DND-41 (cell line): ENCODE measurements around the gene SMPDL3B.
A peak's percentile ranks its signal among the peaks of the same experiment; 100 is the strongest.
"Not testable (repeated sequence)": the region's sequence is repeated elsewhere in the genome, so short reads cannot be mapped to it uniquely, and the experiment has no call there.

Experiments used
- ATAC-seq: fragments of 200-7000 bp; cut with Tn5 transposase; 3 replicates; pipeline ENCODE4 v1.9.1; 2021; ENCODE audit warnings: low read depth; ENCODE audit not compliant: insufficient read depth
- DNase-seq: peaks from one replicate; pipeline ENCODE4 v3.0.0-alpha.2; 2020
- H2AFZ ChIP-seq: 2 replicates; pipeline ENCODE4 v1.6.0; 2012; ENCODE audit warnings: low read depth, low read length
- H3K27ac ChIP-seq: 2 replicates; pipeline ENCODE4 v1.5.1; 2012; ENCODE audit warnings: low read length, inconsistent platforms
- H3K27me3 ChIP-seq: fragments of 200-600 bp; sonication (generic); 2 replicates; pipeline ENCODE4 v1.6.0; 2012; ENCODE audit warnings: low read length, mild to moderate bottlenecking, inconsistent platforms; ENCODE audit not compliant: insufficient read depth, poor library complexity
- H3K36me3 ChIP-seq: 2 replicates; pipeline ENCODE4 v1.5.1; 2012; ENCODE audit warnings: low read length, inconsistent platforms; ENCODE audit not compliant: insufficient read depth
- H3K4me1 ChIP-seq: 2 replicates; pipeline ENCODE4 v1.5.1; 2012; ENCODE audit warnings: mild to moderate bottlenecking, low read length; ENCODE audit not compliant: insufficient read depth
- H3K4me2 ChIP-seq: 2 replicates; pipeline ENCODE4 v1.6.0; 2012; ENCODE audit warnings: mild to moderate bottlenecking, moderate library complexity, low read length, inconsistent platforms; ENCODE audit not compliant: insufficient read depth
- H3K4me3 ChIP-seq, 2 experiments: fragments of 200-600 bp in 1 of 2; shearing (Covaris generic) in 1 of 2; 2 replicates each; pipeline ENCODE4 v1.5.1; 2012 to 2016; ENCODE audit warnings: inconsistent platforms in 2 of 2, low read length in 2 of 2, mild to moderate bottlenecking in 2 of 2, low read depth in 1 of 2, moderate library complexity in 1 of 2
- H3K79me2 ChIP-seq: 2 replicates; pipeline ENCODE4 v1.6.0; 2012; ENCODE audit warnings: low read length, inconsistent platforms; ENCODE audit not compliant: insufficient read depth
- H3K9ac ChIP-seq: 2 replicates; pipeline ENCODE4 v1.6.0; 2012; ENCODE audit warnings: low read depth, mild to moderate bottlenecking, inconsistent platforms, low read length, moderate library complexity
- H3K9me3 ChIP-seq: 2 replicates; pipeline ENCODE4 v1.5.1; 2012; ENCODE audit warnings: low read length, moderate library complexity, mild to moderate bottlenecking, inconsistent platforms; ENCODE audit not compliant: insufficient read depth, severe bottlenecking
- H4K20me1 ChIP-seq: 2 replicates; pipeline ENCODE4 v1.6.0; 2012; ENCODE audit warnings: low read length; ENCODE audit not compliant: insufficient read depth
- EZH2 ChIP-seq: IDR thresholded peaks from 3 replicates; pipeline ENCODE4 v1.6.1; 2012; ENCODE audit warnings: borderline replicate concordance, low read depth, mild to moderate bottlenecking, moderate library complexity, low read length, inconsistent platforms; ENCODE audit not compliant: severe bottlenecking
- TF ChIP-seq, protein P1 (sequence below): IDR thresholded peaks from 2 replicates; pipeline ENCODE4 v1.5.1; 2012; ENCODE audit warnings: borderline replicate concordance, low read length, moderate library complexity, mild to moderate bottlenecking; ENCODE audit not compliant: poor library complexity, severe bottlenecking; ENCODE audit errors: extremely low read depth

SMPDL3B gene

DNA sequence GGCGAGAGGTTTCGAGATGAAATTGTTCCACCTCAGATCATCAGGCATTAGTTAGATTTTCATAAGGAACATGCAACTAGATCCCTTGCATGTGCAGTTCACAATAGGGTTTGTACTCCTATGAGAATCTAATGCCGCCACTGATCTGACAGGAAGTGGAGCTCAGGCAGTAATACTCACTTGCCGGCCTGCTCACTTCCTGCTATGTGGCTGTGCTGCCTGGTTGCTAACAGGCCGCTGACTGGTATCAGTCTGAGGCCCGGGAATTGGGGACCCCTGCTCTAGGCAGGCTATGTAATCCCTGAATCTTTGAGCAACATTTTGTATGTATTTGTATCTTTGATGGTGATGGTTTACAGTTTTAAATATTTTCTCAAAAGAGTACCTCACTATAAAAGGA is 57.5 kb downstream of the SMPDL3B start:
- Histone ChIP-seq H3K27me3 (no peaks in the 10 kb centered on the region), H3K9ac (no peak overlapping the region), H3K27ac (peak overlapping the region; percentile 43), H3K4me2 (no peak overlapping the region), H3K9me3 (no peaks in the 10 kb centered on the region), H3K36me3 (peaks cover 86% of the 10 kb centered on the region), H3K4me1 (peaks cover 7% of the 10 kb centered on the region), H3K4me3 (no peak overlapping the region), H4K20me1 (no peaks in the 10 kb centered on the region), H3K79me2 (no peaks in the 10 kb centered on the region), H2AFZ (no peak overlapping the region)
- TF ChIP-seq EZH2, result no peak
- TF ChIP-seq, protein P1, sequence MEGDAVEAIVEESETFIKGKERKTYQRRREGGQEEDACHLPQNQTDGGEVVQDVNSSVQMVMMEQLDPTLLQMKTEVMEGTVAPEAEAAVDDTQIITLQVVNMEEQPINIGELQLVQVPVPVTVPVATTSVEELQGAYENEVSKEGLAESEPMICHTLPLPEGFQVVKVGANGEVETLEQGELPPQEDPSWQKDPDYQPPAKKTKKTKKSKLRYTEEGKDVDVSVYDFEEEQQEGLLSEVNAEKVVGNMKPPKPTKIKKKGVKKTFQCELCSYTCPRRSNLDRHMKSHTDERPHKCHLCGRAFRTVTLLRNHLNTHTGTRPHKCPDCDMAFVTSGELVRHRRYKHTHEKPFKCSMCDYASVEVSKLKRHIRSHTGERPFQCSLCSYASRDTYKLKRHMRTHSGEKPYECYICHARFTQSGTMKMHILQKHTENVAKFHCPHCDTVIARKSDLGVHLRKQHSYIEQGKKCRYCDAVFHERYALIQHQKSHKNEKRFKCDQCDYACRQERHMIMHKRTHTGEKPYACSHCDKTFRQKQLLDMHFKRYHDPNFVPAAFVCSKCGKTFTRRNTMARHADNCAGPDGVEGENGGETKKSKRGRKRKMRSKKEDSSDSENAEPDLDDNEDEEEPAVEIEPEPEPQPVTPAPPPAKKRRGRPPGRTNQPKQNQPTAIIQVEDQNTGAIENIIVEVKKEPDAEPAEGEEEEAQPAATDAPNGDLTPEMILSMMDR, result no peak
- DNase-seq (peak; percentile 65), ATAC-seq (peak; percentile 98)

- Histone ChIP-seq H3K4me2 (no peak overlapping the region), H3K27me3 (no peaks in the 10 kb centered on the region), H4K20me1 (no peaks in the 10 kb centered on the region), H3K27ac (no peak overlapping the region), H3K9ac (no peak overlapping the region), H3K36me3 (peaks cover 86% of the 10 kb centered on the region), H3K4me3 (no peak overlapping the region), H3K79me2 (no peaks in the 10 kb centered on the region), H2AFZ (no peak overlapping the region), H3K9me3 (no peaks in the 10 kb centered on the region), H3K4me1 (peaks cover 7% of the 10 kb centered on the region)
- TF ChIP-seq, protein P1, result no peak
- no peak for TF ChIP-seq EZH2
- DNase-seq, result no peak
- ATAC-seq, result no peak
Observed at GRCh38 chr1:27993241-27993640, 58.4 kb downstream of the SMPDL3B start.

- H3K27me3 ChIP-seq, result no peaks in the 10 kb centered on the region
- no peak overlapping the region for H3K27ac ChIP-seq
- no peak overlapping the region for H2AFZ ChIP-seq
- H3K36me3 ChIP-seq, result peaks cover 85% of the 10 kb centered on the region
- H3K9ac ChIP-seq, result no peak overlapping the region
- H3K79me2 ChIP-seq, result no peaks in the 10 kb centered on the region
- TF ChIP-seq, protein P1, result no peak
- TF ChIP-seq EZH2, result no peak
- H3K4me2 ChIP-seq, result no peak overlapping the region
- H3K9me3 ChIP-seq, result no peaks in the 10 kb centered on the region
- no peak for DNase-seq
- no peak overlapping the region for H3K4me3 ChIP-seq
- ATAC-seq, result no peak
- no peaks in the 10 kb centered on the region for H4K20me1 ChIP-seq
- peaks cover 7% of the 10 kb centered on the region for H3K4me1 ChIP-seq
Observed at GRCh38 chr1:27994060-27994459, 59.3 kb downstream of the SMPDL3B start.

- not testable (repeated sequence) for H2AFZ ChIP-seq, H3K4me1 ChIP-seq, H3K4me2 ChIP-seq, H3K4me3 ChIP-seq, DNase-seq, H3K9me3 ChIP-seq, ATAC-seq, H3K27ac ChIP-seq, H3K79me2 ChIP-seq, H3K27me3 ChIP-seq, H3K9ac ChIP-seq, H4K20me1 ChIP-seq
- peaks cover 84% of the 10 kb centered on the region for H3K36me3 ChIP-seq
Observed at GRCh38 chr1:27994526-27994925, 59.7 kb downstream of the SMPDL3B start.
